GM18519 (cell line): ENCODE measurements around the gene DGKE.

Experiments
- ATAC-seq: cut with Tn5 transposase; IDR thresholded peaks from one replicate; pipeline ENCODE4 v1.9.1; 2021; ENCODE audit warnings: mild to moderate bottlenecking, moderate library complexity; ENCODE audit not compliant: unreplicated experiment, low FRiP score

The DGKE gene

DNA sequence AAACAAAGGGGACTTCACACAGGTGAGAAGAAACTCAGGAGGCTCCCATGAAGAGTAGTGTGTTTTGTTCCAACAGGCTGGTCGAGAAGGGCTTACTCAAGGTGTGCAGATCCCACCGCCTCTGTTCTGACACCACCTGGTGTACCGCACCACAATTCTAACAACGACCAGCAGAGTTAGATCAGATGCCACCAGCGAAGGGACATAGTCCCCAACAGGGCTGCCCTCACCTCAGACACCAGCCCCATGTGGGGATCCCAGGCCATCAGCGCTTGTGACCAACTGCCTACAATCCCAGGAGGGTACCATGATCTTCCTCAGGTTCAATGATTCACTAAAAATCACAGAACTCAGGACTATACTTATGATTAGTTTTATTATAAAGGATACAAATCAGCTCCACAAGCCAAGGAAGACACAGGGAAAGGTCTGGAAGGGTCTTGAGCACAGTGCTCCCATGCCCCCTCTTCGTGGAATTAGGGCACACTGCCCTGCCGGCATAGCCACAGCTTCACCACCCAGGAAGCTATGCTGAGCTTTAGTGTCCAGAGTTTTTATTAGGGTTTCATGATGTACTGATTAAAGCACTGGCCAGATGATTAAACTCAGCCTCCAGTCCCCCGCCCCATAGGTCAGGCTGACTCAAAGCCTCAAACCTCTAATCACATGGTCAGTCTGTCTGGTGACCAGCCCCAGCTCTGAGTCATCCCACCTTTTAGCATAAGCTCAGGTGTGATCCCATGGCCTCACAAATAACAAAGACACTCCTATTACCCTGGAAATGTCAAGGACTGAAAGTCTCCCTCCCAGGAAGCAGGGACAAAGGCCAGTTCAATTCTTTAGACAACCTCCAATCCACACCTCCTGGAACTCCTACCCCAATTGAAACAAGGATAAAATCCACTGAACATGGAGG lies 53.9 kb downstream of the DGKE start:
- ATAC-seq, result no peak

DNA sequence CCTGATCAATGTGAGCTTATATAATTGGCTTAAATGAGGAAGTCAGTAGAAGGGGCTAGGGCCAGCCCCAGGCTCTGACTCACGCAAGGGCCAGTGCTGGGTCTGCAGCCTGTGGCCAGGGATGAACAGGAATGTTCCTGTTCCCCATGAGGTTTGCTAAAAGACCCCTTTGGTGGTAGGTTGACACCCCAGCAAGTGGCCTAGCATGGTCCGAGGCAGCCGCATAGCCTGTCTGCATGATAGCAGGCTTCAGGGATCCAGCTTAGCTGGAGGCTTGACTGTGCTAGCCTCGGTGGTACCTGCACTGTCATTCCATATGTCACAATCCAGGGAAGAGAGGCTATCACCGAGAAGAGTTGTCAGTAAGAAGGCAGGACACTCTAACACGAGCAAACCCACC lies 56.4 kb downstream of the DGKE start:
- no peak for ATAC-seq

GRCh38 chr17:56890906-56891674 lies 57.1 kb downstream of the DGKE start:
- ATAC-seq, result no peak

- ATAC-seq, result no peak
Measured at GRCh38 chr17:56891751-56892150, 57.8 kb downstream of the DGKE start.

DNA sequence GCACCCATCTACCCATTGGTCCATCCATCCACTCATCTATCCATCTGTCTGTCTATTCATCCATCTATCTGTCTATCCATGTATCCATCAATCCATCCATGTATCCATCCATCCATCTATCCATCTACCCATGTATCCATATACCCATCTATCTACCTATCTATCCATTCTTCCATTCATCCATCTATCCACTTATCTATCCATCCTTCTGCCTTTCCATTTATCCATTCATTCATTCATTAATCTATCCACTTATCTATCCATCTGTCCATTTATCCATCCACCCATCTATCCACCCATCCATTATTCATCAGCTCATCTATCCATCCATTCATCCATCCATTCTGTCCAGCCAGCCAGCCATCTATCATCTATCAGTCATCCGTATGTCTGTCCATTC lies 58.4 kb downstream of the DGKE start:
- ATAC-seq, result no peak

GRCh38 chr17:56893503-56893902 lies 59.6 kb downstream of the DGKE start:
- ATAC-seq, result no peak

DNA sequence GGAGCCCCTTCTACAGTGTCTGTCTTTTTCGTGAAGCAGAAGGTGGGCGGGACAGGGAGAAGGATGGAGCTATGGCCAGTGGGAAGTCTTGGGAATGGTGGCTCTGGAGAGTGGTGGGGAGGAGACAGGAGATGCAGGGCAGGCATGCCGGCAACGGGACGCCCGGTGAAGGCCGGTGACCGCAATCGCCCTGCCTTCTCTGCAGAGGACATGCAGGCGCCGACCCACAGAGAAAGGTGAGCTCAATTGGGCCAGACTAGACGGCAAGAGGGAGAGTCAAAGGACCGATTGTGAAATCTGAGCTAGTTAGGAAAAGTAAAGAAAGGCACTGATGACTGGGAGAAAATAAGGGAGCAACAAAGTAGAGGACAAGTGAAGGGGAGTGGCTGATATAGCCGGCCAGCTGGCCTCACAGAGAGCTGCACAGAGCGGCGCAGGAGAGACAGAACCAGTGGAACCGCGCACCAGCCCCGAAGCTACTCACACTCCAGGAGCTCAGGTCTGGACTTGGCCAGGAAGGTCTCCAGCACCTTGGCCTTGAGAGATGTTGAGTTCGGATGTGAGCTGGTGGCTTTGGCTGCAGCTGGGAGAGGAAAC lies 61.0 kb downstream of the DGKE start:
- ATAC-seq, result no peak

DNA sequence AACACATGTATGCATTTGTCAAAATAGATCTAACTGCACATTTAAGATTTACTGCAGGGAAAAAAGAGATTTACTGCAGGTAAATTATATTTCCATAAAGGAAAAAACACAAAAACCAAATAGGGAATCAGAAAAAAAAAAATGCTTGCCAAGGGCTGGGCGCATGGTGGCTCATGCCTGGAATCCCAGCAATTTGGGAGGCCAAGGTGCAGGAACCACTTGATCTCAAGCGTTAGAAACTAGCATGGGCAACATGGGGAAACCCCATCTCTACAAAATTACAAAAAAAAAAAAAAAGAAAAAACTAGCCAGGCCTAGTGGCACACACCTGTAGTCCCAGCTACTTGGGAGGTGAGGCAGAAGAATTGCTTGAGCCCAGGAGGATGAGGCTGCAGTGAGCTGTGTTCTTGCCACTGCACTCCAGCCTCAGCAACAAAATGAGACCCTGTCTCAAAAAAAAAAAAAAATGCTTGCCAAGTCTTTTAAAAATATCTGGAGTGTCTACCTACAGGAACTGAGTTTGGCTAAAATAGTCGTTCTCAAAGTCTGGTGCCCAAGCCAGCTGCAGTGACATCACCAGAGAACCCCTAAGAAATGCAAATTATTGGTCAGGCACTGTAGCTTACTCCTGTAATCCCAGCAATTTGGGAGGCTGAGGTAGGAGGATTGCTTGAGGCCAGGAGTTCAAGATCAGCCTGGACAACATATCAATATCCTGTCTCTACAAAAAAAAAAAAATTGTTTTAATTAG lies 62.4 kb downstream of the DGKE start:
- ATAC-seq, result no peak

GRCh38 chr17:56896968-56897359 lies 63.0 kb downstream of the DGKE start:
- no peak for ATAC-seq

GRCh38 chr17:56897646-56898424 lies 63.9 kb downstream of the DGKE start:
- no peak for ATAC-seq

- no peak for ATAC-seq
Measured at GRCh38 chr17:56898874-56899273, 64.9 kb downstream of the DGKE start.

- ATAC-seq, result no peak
Measured at GRCh38 chr17:56899403-56899802, 65.5 kb downstream of the DGKE start.

DNA sequence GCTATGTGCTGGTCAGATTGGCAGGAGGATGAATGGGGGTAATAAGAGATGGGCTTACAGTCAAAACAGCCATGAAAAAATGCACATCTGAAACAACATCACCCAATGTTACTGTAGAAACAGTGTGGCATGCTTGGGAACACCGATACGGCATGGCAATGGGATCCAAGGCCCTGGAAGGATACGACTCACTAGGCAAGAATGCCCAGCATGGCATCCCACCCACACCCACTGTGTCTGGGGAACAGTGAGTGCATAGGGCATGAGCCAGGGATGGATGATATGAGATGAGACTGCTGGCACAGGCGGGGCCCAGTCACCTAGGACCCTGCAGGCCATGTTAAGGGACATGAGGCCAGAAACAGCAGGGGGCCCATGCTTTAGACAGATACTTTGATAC lies 68.4 kb downstream of the DGKE start:
- ATAC-seq, result no peak

- ATAC-seq, result no peak
Measured at GRCh38 chr17:56903560-56903959, 69.6 kb downstream of the DGKE start.

DNA sequence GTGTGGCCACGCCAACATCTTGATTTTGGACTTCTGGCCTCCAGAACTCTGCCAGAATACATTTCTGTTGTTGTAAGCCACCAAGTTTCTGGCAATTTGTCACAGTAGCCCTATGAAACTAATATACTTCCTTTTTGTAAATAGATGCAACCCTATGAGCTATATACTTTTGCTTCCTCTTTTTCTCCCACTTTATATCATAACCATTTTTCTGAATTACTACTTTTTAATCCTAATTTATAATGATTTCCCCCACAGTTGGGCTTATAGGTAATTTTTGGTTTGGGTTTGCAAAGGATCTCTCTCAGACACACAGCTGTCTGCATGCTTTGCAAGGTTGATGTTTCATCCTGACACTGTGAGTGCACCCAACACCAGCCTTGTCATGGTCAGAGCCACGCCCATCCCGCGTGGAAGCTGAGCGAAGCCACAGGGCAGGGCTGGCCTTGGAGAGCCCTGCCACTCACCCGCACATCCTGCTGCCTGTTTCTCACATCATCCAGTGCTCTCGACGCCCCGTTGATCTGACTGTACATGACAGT lies 74.1 kb downstream of the DGKE start:
- ATAC-seq, result peak; percentile 86

DNA sequence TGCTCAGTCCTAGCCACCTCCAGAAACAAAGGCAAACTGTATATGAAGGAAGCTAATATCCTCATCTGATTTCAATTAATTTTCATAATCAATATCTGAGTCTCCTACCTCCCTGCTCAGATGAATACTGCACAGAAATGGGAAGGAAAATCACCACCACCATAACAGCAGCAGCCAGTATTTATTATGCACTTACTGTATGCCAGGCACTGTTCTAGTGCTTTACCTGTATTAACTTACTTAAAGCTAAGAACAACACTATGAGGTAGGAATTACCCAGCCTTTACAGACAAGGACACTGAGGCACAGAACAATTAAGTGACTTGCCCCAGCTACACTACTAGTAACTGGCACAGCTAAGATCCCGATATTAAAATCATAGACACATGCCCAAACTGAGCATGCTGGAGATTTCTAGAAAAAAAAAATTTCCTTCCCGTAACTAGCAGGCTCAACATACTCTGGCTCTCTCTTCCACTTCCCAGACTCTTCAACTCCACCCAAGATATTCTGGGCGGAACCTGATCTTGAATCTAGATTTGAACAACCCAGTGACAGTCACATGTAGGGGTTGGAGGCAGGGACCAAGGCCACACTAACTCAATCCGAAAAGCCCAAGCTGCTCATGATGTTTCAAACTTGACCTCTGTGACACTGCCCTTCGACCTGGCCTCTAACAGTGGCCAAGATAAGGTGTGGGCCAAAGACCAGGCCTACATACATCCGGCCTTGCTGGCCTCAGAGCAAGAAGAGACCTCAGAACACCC lies 76.0 kb downstream of the DGKE start:
- ATAC-seq, result no peak

GRCh38 chr17:56910509-56911235 lies 76.7 kb downstream of the DGKE start:
- ATAC-seq, result no peak
